Gastrocnemius medialis (tissue), 4 donors: ENCODE results near the gene TMED1. TPM values are rescaled to one million over a fixed set of nuclear protein-coding genes. Genes with fewer than 3 reads are reported as not detected.

ENCODE experiments used
- ATAC-seq, 2 donors: fragments of 150-250 bp; one replicate each; pipeline ENCODE4 v1.9.1; 2016
- DNase-seq, 2 donors: peaks; one replicate each; pipeline ENCODE4 v3.0.0-alpha.2; 2019
- H3K27ac ChIP-seq, 4 donors: fragments of 200-600 bp; sonication (generic); 1 replicate in 1 of 4; 2 replicates in 3 of 4; pipeline ENCODE4 v1.5.1; 2016 to 2018; ENCODE audit warnings: mild to moderate bottlenecking in 2 of 4, moderate library complexity in 1 of 4
- H3K27me3 ChIP-seq, 3 donors: fragments of 200-600 bp; sonication (generic) in 2 of 3; 1 replicate in 1 of 3; 2 replicates in 2 of 3; pipeline versions ENCODE4 v1.5.1 to v1.6.0; 2016 to 2019; ENCODE audit warnings: mild to moderate bottlenecking in 1 of 3, moderate library complexity in 1 of 3
- H3K36me3 ChIP-seq, 2 donors: fragments of 200-600 bp; sonication (generic) in 1 of 2; one replicate each; pipeline ENCODE4 v1.5.1; 2017 to 2018
- H3K4me1 ChIP-seq, 2 donors: fragments of 200-600 bp; sonication (generic) in 1 of 2; one replicate each; pipeline ENCODE4 v1.5.1; 2016 to 2017; ENCODE audit warnings: mild to moderate bottlenecking in 2 of 2
- H3K4me3 ChIP-seq, 4 donors: fragments of 200-600 bp; sonication (generic) in 3 of 4; 1 replicate in 1 of 4; 2 replicates in 3 of 4; pipeline ENCODE4 v1.5.1; 2016 to 2019; ENCODE audit warnings: mild to moderate bottlenecking in 2 of 4
- H3K9me3 ChIP-seq, 3 donors: fragments of 200-600 bp; sonication (generic) in 2 of 3; 1 replicate in 1 of 3; 2 replicates in 2 of 3; pipeline ENCODE4 v1.5.1; 2016 to 2019
- POLR2A ChIP-seq, 2 donors: fragments of 450-650 bp; IDR thresholded peaks; one replicate each; pipeline ENCODE4 v1.6.1; 2017; ENCODE audit warnings: antibody characterized with exemption in 2 of 2, mild to moderate bottlenecking in 2 of 2, moderate library complexity in 2 of 2
- in situ Hi-C, 4 donors: fragments of 200-750 bp; cut with MboI; loops; one replicate each; pipeline versions ENCODE4 v1.15.0 to v1.8.0; 2017; ENCODE audit warnings: low sequenced_read_pairs in 4 of 4
- intact Hi-C: fragments of 100-400 bp; cut with DNase I; formaldehyde crosslinking; loops from one replicate; pipeline ENCODE4 v1.15.1; 2023; ENCODE audit warnings: low total_unique reads
- total RNA-seq, 4 donors: library from RNA; depleted of rRNA; stranded (reverse); fragments of >200 nt; gene quantifications; one replicate each; pipeline versions ENCODE4 v1.1.0 to v1.2.3, GENCODE V29; 2016
- TF ChIP-seq, protein P1 (sequence below), 5 experiments: fragments of 450-650 bp in 3 of 5; fragments of 200-600 bp in 2 of 5; sonication (generic) in 2 of 5; IDR thresholded peaks in 4 of 5; conservative IDR thresholded peaks in 1 of 5; 1 replicate in 4 of 5; 2 replicates in 1 of 5; pipeline ENCODE4 v1.5.1; 2016 to 2019; ENCODE audit warnings: antibody characterized with exemption in 5 of 5, mild to moderate bottlenecking in 3 of 5, moderate library complexity in 3 of 5

The TMED1 gene
- total RNA-seq, 4 donors from 2014 or later: 33.0 to 90.0 (median 57.1) TPM

DNA sequence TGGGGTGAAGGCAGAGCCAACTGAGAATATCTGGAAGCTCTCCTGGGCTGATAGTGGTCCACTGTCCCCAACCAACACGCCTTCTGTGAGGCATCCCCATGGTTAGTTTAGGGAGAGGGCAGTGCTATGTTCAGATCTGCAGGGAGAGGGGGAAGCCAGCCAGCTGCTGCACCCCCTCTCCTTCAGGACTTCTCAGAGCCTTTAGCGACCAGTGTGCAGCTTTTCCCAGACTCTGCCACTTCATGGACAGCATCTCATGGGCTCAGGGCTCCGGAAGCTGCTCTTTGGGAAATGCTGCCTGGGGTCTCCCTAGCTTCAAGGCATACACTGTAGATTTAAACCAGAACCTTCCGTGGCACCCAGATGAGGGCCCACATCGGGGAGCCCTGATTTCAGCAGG lies 33.5 kb downstream of the TMED1 start:
- no peak for DNase-seq
- ATAC-seq: no peak

DNA sequence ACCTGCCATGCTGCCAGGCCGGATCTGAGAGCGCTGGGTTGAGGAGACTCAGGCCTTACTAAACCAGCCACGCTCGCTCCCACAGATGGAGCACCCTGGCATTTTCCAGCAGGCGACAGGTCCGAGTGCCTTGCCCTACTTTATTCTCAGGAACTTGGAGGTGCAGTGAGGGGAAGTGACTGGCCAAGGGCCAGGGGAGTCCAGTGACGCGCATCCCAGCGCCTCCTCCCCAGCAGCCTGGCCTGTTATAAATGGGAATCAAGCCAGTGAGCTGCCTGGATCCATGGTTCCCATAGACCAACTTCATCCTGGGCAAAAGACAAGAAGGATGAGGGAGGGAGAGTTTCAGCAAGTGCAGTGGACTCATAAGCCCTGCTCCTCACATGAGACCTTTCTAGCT lies 35.5 kb downstream of the TMED1 start:
- intact Hi-C loops (no loop called here), in situ Hi-C loops (no loop called here)
- DNase-seq (no peak), ATAC-seq (no peak)
- Histone ChIP-seq H3K36me3 (peaks cover 0 to 87% of the 10 kb centered on the region in 2 donors), H3K9me3 (no peaks in the 10 kb centered on the region), H3K27me3 (no peaks in the 10 kb centered on the region), H3K27ac (no peak overlapping the region), H3K4me3 (no peak overlapping the region), H3K4me1 (no peaks in the 10 kb centered on the region)
- no peak for TF ChIP-seq POLR2A (IDR thresholded peaks at IDR 0.05)
- TF ChIP-seq, protein P1, sequence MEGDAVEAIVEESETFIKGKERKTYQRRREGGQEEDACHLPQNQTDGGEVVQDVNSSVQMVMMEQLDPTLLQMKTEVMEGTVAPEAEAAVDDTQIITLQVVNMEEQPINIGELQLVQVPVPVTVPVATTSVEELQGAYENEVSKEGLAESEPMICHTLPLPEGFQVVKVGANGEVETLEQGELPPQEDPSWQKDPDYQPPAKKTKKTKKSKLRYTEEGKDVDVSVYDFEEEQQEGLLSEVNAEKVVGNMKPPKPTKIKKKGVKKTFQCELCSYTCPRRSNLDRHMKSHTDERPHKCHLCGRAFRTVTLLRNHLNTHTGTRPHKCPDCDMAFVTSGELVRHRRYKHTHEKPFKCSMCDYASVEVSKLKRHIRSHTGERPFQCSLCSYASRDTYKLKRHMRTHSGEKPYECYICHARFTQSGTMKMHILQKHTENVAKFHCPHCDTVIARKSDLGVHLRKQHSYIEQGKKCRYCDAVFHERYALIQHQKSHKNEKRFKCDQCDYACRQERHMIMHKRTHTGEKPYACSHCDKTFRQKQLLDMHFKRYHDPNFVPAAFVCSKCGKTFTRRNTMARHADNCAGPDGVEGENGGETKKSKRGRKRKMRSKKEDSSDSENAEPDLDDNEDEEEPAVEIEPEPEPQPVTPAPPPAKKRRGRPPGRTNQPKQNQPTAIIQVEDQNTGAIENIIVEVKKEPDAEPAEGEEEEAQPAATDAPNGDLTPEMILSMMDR (IDR thresholded peaks at IDR 0.05 in 4 of 5, conservative IDR thresholded peaks at IDR 0.05 in 1 of 5): no peak

More for the DNA sequence above, 33.5 kb downstream of the TMED1 start:
- no peak for TF ChIP-seq POLR2A (IDR thresholded peaks at IDR 0.05)
- TF ChIP-seq, protein P1 (IDR thresholded peaks at IDR 0.05 in 4 of 5, conservative IDR thresholded peaks at IDR 0.05 in 1 of 5): no peak
- H3K4me3 ChIP-seq: no peak overlapping the region
- in situ Hi-C loops (no loop called here), intact Hi-C loops (no loop called here)
- no peaks in the 10 kb centered on the region for H3K27me3 ChIP-seq
- H3K9me3 ChIP-seq: no peaks in the 10 kb centered on the region
- H3K27ac ChIP-seq: no peak overlapping the region
- H3K4me1 ChIP-seq: no peaks in the 10 kb centered on the region
- peaks cover 0 to 84% of the 10 kb centered on the region in 2 donors for H3K36me3 ChIP-seq

DNA sequence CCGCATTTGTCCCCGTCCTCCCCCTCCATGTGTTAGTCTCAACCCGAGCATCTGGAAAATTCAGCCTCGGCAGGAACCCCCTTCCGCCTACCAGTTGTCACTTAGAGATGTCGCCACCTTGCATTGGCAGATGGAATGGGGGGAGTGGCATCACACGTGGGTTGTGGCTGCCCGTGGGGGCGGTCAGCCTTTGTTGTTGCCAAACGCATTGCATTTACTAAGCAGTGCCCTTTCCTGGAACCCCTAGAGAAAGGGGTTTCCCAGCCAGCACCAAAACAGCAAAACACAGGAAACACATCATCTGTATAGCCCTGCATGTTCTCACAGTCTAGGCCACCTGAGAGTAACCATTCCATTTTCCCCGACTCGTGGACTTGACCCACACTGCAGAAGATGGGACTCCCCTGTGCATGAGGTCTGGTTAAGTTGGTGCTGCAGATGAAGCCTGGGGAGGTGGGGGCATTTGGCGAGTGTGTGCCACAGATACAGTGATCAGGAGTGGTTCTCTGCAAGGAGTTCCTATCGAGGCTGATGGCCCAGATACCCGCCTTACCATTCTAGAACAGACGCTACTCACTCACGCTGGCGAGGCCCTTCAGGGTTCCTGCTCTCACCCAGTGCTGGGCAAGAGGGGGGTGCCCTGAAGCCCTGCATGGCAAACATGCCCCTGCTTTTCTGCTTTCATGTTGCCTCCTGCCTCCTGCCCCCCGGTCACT lies 38.3 kb downstream of the TMED1 start:
- Histone ChIP-seq H3K27me3 (no peaks in the 10 kb centered on the region), H3K4me1 (no peaks in the 10 kb centered on the region), H3K4me3 (no peak overlapping the region), H3K9me3 (no peaks in the 10 kb centered on the region), H3K27ac (no peak overlapping the region), H3K36me3 (peaks cover 0 to 87% of the 10 kb centered on the region in 2 donors)
- intact Hi-C loops: no loop called here
- TF ChIP-seq, protein P1 (IDR thresholded peaks at IDR 0.05 in 4 of 5, conservative IDR thresholded peaks at IDR 0.05 in 1 of 5): no peak
- TF ChIP-seq POLR2A (IDR thresholded peaks at IDR 0.05): no peak
- DNase-seq (no peak), ATAC-seq (no peak)
- in situ Hi-C loops: no loop called here

DNA sequence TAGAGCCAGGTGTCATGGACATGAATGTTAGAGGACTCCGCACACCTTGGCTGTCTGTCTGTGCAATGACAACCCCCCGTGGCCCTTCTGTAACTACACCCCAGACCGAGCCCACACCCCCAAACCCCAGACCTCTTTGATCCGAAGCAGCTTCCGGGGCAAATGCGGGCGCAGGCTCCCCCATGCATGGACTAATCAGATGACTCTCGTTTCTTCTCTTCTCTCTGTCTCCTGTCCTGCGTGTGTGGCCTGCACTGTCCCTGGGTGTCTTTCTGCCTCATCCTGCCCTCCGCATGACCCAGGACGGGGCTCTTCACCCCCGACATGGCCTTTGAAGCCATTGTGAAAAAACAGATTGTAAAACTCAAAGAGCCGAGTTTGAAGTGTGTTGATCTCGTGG lies 38.9 kb downstream of the TMED1 start:
- in situ Hi-C loops (no loop called here), intact Hi-C loops (no loop called here)
- ATAC-seq (no peak), DNase-seq (no peak)
- Histone ChIP-seq H3K27me3 (no peaks in the 10 kb centered on the region), H3K36me3 (peaks cover 0 to 86% of the 10 kb centered on the region in 2 donors), H3K27ac (no peak overlapping the region), H3K4me1 (no peaks in the 10 kb centered on the region), H3K9me3 (no peaks in the 10 kb centered on the region), H3K4me3 (no peak overlapping the region)
- TF ChIP-seq, protein P1 (IDR thresholded peaks at IDR 0.05 in 4 of 5, conservative IDR thresholded peaks at IDR 0.05 in 1 of 5): no peak
- TF ChIP-seq POLR2A (IDR thresholded peaks at IDR 0.05): no peak
